GM12865 (cell line): Measurements from ENCODE around the gene ULBP2.
"Not testable (repeated sequence)": the region's sequence is repeated elsewhere in the genome, so short reads cannot be mapped to it uniquely, and the experiment has no call there.

Experiments
- DNase-seq: peaks from one replicate; pipeline ENCODE4 v3.0.0; 2010; ENCODE audit warnings: low read depth
- H3K4me3 ChIP-seq: 2 replicates; pipeline ENCODE4 v1.5.1; 2011; ENCODE audit warnings: mild to moderate bottlenecking, low read depth, low read length, control low read depth
- TF ChIP-seq, protein P1 (sequence below): IDR thresholded peaks from 2 replicates; pipeline ENCODE4 v1.5.1; 2011; ENCODE audit warnings: low read length, control low read depth, low read depth, inconsistent platforms; ENCODE audit not compliant: insufficient read depth; ENCODE audit errors: missing control alignments

Gene ULBP2

DNA sequence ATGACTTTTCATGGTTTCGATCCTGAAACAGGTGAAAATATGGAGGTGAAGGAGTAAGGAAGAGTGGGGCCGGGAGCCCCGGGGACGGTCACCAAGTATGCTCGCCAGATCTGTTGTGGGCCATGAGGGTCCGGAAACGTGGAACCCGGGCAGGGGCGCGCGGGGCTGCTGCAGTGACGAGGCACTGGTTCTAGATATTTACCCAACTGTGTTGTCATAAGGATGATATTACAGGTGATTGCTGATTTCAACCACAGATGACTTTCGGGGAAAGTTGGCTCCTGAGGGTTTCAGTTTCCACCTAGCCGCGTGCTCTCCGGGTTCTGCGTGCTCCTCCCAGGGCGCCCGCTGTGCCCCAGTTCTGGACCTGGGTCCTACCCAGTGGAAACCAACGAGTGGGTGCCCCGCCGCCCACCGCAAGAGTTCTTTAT lies 31.1 kb upstream of the ULBP2 start:
- DNase-seq = no peak
- no peak overlapping the region for H3K4me3 ChIP-seq
- TF ChIP-seq, protein P1, sequence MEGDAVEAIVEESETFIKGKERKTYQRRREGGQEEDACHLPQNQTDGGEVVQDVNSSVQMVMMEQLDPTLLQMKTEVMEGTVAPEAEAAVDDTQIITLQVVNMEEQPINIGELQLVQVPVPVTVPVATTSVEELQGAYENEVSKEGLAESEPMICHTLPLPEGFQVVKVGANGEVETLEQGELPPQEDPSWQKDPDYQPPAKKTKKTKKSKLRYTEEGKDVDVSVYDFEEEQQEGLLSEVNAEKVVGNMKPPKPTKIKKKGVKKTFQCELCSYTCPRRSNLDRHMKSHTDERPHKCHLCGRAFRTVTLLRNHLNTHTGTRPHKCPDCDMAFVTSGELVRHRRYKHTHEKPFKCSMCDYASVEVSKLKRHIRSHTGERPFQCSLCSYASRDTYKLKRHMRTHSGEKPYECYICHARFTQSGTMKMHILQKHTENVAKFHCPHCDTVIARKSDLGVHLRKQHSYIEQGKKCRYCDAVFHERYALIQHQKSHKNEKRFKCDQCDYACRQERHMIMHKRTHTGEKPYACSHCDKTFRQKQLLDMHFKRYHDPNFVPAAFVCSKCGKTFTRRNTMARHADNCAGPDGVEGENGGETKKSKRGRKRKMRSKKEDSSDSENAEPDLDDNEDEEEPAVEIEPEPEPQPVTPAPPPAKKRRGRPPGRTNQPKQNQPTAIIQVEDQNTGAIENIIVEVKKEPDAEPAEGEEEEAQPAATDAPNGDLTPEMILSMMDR = no peak

DNA sequence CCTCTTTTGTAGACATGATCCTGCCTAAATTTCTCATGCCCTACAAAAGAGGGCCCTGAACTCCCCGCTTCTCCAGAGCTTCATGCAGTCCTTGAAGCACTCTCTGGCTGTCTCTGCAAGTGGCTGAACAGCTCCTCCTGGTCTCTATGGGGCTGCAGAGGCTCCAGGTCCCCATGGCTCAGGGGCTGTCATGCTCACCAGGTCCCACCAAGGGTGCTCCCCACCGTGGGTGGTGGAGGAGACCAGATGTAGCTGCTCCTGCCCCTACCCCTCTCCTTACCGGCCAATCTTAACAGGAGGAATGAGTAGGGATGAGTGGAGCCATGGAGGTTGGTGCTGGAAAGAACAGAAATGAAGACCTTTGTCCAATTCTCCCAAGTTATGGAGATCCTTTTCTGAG lies 29.1 kb upstream of the ULBP2 start:
- not testable (repeated sequence) for H3K4me3 ChIP-seq, DNase-seq

DNA sequence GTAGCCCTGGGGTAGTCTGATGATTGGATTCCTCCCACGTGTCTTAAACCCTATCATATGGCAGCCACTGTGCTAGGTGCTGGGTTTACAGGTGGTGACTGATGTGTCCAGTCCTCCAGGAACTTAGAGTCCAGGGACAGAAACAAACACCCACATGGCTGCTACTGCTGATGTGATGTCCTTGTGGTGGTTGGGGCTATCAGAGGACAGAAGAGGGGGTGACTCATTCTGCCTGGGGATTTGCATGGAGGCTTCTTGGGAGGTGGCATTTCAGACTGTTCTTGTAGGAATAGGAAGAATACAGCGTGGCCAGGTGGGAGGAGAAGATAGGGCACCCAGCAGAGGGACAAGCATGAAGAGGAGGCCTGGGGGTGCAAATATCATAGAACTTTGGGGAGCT lies 28.7 kb upstream of the ULBP2 start:
- no peak overlapping the region for H3K4me3 ChIP-seq
- DNase-seq = no peak
- TF ChIP-seq, protein P1 = no peak

DNA sequence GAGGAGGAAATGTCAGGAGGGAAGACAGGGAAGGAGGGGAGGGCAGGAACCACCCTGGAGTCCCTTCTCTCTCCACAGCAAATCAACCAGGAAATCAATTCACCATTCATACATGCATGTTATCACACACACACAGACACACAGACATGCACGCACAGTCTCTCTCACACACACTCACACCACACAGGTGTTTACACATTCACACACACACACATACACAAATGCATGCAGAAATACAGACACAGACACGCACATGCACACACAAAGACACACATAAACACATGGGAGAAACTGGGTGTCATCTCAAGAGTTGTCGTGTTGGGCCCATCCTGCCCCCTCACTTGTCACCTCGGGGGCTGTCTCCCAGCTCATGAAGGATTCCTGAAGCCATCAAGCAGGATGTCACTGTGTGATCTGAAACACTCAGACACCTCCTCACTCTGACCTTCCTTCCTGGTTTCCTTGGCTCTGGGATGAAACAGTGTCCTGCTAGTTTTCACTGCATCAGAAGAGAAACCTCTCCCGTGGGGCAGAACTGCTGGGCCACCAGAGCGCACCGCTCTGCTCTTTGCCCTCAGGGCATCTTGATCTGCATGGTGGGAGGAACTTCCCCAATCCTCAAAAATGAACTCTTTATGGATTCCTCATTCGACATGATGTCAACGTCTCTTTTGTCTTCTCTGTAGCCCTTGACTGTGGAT lies 28.1 kb upstream of the ULBP2 start:
- H3K4me3 ChIP-seq = no peak overlapping the region
- TF ChIP-seq, protein P1 = no peak
- DNase-seq = no peak

DNA sequence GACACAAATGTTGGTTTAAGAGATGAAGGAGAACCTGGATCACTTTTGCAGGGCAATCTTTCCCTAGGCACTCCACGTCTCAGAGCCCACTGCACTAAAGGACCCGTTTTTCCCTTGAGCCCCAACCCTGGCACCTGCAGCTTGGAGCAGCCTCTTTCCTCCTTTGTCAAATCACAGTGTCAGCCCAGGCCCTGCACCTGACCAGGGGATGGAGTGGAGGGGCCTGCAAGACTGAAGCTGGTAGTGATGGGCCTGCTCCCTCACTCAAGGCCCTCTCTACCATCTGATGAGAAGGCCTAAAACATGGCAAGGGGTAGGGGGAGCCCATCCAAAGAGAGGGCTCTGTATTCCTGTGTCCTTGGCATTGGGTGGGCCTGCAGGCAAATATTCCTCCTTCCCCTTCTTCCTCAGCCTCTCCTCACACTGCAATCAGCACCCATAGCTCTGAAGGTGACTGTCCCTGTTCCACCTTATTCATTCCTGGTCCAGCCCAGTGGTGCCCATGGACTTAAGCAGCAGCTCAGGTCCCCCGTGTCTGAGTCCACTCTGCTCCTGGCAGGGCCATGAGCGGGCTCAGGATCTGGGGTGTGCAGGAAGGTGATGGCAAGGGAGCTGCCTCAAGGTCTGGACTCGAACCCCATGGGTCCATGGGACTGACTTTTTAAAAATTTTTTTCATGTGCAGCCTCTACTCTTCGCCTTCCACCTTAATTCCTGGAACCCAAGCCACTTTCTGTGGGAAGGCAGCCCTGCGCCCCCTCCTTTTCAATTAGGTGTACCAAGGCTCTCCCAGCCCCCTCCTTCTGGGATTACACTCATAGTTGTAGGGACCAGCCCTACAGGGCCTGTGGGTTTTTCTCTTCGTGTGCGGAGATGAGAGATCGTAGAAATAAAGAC lies 25.6 kb upstream of the ULBP2 start:
- H3K4me3 ChIP-seq = no peak overlapping the region
- no peak for DNase-seq
- TF ChIP-seq, protein P1 = no peak

DNA sequence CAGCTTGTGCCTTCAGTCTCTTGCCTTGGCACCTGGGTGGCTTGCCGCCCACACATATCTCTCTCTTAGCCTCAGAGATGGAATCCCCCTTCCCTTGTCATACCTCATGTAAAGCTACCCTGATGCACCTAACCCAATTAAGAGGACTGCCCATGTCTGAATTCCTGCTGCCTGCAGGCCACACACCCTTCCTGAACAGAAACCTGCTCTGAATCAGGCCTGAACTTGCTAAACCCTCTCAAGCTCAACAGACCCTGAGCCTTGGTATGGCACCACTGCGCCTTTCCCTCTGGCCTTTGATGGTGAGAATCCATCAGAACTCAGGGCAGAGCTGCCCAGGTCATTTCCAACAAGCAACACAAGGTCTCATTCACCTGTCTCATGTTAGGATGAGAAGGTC lies 24.1 kb upstream of the ULBP2 start:
- no peak for DNase-seq
- H3K4me3 ChIP-seq = no peak overlapping the region
- TF ChIP-seq, protein P1 = no peak

DNA sequence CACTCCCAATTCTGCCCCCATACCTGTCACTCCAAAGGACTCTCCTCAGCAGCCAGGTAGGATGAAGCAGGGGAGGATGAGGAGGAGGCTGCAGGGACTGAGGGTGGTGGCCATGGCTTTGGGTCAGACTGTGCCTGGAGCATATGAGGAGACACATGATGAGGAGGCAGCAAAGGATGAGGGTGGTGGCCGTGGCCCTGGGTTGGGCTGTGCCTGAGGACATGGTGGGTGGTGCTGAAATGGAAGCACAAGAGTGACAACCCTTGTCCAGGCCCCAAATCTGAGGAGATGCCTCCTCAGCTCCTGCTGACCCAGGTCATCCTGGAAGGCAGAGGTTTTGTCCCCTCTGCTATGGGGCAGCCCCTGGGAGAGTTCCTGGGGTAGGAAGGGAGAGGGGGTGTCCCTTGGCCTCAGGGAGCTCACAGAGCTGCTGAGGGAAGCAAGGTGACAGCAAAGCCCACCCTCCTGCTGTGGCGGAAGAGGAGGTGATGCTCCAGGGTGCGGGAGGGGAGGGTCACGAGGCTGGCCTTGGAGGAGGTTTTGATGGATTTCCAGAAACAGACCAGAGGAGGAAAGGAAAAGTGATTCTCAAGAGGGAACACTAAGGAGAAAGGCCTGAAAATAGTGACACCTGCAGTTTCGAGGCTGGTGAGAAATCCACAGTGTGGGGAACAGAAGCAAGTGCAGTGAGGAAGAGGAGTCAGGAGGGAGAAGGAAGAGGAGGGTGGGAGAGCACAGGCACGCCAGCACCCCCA lies 23.5 kb upstream of the ULBP2 start:
- no peak overlapping the region for H3K4me3 ChIP-seq
- no peak for DNase-seq
- TF ChIP-seq, protein P1 = no peak

DNA sequence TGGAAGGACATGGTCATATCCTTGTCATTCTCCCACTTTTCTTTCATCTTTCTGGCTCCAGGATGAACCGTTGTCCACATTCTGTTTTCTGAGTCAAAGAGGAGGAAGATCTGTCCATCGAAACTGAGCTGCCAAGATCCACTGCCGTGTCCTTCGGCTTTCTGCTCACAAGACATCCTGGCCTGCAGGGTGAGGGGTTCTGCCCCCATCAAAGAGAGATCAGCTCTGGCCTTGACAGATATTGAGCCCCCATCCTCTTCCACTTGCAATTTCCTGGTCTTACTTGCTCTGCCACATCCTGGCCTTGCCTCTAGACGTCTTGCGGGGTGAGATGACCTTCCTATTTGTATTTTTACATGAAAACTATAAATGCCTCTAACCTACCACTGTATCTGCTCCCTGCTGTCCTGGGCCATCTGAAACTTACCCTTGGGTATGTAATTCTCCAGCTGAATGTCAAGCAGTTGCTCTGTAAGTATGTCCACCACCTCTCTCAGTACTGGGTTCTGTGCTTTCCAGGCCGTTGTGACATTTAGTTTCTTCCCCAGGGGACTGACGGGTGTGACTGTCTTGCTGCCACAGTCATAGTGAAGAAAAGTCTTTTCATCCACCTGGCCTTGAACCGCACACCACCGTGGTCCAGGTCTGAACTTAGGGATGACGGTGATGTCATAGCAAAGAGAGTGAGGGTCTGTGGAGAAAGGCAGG lies 22.5 kb upstream of the ULBP2 start:
- not testable (repeated sequence) for DNase-seq, H3K4me3 ChIP-seq
